GM21367 (cell line): ENCODE results near the gene KRT33B.
"Not testable (repeated sequence)": the region's sequence is repeated elsewhere in the genome, so short reads cannot be mapped to it uniquely, and the experiment has no call there.

ENCODE experiments used
- ATAC-seq: cut with Tn5 transposase; IDR thresholded peaks from one replicate; pipeline ENCODE4 v1.9.1; 2021; ENCODE audit not compliant: unreplicated experiment

The KRT33B gene

DNA sequence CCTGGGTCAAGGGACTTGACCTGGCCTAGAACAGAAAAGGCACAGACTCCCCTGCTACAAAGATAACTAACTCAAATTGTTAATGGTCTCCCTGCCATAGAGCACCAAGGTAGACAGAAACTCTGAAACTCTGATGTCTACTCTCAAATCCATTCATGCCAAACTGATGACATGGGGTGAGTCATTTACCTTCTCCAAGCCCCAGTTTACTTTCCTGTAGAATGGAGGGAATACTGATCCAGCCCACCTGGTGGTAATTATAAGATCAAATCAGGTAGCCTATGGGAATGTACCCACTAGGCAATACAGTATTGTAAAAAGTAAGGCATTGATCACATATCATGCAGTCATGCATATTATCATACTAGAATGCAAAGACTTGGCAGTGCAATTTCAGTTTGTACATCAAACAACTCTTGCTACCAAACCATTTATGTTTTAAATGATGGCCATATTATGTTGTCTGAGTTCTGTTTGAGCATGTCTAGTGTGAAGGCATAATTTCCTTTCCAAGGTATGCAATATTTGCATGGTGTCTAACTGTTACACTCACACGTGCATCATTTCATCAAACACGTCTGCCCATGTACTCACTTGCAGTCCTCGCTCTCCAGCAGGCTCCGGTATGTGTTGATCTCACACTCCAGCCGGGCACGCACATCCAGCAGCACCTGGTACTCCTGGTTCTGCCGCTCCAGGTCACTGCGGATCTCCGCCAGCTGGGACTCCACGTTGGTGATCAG, 24.8 kb upstream of the KRT33B start:
- no peak for ATAC-seq

- no peak for ATAC-seq
Observed at GRCh38 chr17:41393826-41394225, 24.2 kb upstream of the KRT33B start.

GRCh38 chr17:41393294-41393693, 23.7 kb upstream of the KRT33B start:
- no peak for ATAC-seq

GRCh38 chr17:41392278-41392677, 22.7 kb upstream of the KRT33B start:
- no peak for ATAC-seq

GRCh38 chr17:41391535-41391934, 21.9 kb upstream of the KRT33B start:
- no peak for ATAC-seq

GRCh38 chr17:41390411-41390938, 20.9 kb upstream of the KRT33B start:
- no peak for ATAC-seq

DNA sequence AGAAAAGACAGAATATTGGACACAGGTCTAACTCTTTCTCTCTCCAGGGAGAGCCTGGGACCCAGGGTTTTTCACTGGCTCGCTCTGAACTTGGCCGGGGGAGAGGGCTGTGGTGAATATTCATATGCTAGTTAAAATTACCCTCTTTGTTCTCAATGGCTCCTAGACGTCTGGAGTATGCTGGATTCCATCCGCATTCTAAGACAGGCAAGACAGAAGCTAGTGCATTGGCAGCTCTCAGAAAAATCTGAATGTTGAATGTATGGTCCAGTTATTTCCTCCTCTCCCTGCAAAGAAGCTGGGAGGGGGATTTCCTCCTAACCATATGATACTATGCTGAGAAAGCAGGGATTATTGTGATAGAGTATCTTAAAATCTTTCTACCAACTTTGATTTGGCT, 18.1 kb upstream of the KRT33B start:
- no peak for ATAC-seq

- no peak for ATAC-seq
Observed at GRCh38 chr17:41386227-41386626, 16.6 kb upstream of the KRT33B start.

GRCh38 chr17:41383690-41384089, 14.1 kb upstream of the KRT33B start:
- ATAC-seq, result no peak

GRCh38 chr17:41382394-41382793, 12.8 kb upstream of the KRT33B start:
- no peak for ATAC-seq

GRCh38 chr17:41381943-41382342, 12.3 kb upstream of the KRT33B start, which contains the start of gene KRT34:
Gene KRT34, minus strand, starts transcription at chr17:41382306. Its CDS starts 60 bp downstream, at chr17:41382246.
- not testable (repeated sequence) for ATAC-seq

GRCh38 chr17:41380091-41380490, 10.5 kb upstream of the KRT33B start:
- ATAC-seq, result not testable (repeated sequence)

DNA sequence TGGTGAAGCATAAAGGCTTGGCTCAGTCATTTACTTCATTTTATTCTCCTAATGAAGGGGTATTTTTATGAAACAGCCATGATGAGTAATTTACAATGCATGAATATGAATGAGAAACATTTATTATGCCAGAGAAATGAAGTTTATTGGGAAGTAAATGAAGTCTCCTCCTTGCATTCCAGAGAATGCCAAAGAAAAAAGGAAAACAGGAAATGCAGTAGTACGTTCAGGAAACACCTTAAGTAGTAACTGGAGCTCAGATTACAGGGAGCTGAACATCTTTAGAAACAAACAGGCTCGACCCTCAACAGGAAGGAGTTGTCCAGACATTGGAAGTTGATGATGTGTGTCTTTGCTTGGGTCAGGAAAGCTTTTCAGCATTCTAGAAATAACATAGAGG, 7.9 kb upstream of the KRT33B start:
- ATAC-seq, result no peak

- no peak for ATAC-seq
Observed at GRCh38 chr17:41369023-41369422, 590 bp downstream of the KRT33B start.

DNA sequence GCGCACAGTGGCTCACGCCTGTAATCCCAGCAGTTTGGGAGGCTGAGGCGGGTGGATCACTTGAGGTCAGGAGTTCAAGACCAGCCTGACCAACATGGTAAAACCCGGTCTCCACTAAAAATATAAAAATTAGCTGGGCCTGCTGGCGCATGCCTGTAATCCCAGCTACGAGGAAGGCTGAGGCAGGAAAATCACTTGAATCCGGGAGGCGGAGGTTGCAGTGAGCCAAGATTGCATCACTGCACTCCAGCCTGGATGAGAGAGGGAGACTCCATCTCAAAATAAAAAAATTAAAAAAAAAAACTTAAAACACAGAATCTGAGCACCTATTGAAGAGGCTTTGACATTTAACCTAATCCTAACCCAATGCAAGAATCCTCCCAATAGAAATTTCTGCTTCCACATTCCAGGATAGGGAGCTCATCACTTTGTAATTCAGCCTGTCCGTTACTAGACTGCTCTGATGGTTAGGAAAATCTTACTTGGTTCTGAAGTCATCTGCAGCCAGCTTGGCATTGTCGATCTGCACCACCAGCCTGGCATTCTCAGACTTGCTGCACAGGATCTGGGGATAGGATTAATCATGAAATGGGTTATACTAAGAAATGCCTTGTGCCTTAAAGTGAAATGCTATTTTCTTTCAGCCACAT, 2.1 kb downstream of the KRT33B start:
- no peak for ATAC-seq

- no peak for ATAC-seq
Observed at GRCh38 chr17:41366070-41366469, 3.5 kb downstream of the KRT33B start.

- no peak for ATAC-seq
Observed at GRCh38 chr17:41363881-41364280, 5.7 kb downstream of the KRT33B start.

DNA sequence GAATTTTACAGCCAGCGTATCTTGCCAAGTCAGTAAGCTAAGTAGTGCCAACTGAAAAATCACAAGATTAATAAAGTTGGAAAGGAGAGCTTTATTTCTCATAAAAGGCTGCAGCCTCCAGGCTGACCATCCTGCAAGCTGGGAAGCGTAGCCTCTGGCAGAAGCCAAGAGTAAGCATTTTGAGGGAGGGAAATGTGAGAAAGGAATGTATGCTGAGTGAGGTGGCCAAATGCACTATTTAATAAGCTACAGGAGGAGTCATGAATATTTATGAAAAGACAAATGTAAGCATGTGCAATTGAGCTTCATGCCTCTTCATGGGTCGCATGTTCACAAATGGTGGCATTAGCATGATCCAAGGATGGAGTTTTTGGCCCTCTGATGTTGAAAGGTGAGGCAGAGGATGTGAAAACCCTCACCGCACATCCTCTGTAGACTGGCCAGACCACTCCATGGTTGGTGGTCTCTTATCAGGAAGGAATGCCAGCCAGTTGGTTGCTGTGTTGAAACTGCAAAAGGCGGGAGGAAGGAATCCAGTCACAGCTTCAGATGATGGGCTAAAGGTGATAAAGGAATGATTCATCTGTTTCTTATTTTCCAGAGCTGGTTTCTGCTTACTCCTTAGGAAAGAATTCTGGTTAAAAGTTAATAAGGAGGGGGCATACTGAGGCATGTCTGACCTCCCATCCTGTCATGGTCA, 9.2 kb downstream of the KRT33B start:
- ATAC-seq, result no peak

- no peak for ATAC-seq
Observed at GRCh38 chr17:41354536-41354935, 15.1 kb downstream of the KRT33B start.

DNA sequence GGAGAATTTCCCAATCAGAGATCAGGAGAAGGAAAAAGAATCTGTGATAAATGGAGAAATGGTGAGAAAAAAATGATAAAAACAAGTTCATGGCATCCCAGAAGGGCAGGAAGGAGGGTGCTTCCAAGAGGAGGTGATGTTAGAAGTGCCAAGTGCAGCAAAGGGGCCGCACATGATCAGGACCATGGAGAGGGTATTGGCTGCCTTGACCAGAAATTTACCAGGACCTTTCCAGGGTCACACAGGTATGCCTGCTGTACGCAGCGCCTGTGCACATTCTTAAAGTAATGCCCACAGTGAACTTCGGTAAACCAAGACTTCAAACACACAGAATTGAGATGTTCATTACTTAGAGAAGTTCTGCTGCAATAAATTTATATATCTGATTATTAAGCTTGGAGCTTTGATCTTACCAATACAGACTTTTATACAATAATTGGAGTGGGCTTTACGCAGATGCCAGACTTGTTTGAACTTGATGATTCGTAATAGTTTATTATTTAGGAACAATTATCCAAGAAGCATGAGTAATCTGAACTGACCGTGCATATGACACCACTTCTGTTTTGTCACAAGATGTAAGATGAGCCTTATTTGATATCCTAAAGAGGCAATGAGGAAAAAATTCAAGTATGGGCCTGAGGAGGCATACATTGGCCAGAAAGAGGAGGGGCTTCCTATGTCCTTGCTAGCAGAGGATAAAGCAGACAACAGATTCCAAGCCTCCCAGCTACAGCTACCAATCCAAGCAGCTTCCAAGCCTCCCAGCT, 16.8 kb downstream of the KRT33B start:
- no peak for ATAC-seq

GRCh38 chr17:41351177-41351576, 18.4 kb downstream of the KRT33B start:
- ATAC-seq, result no peak
